HepG2 (cell line): Measurements from ENCODE around the gene MEF2A. TPM values are rescaled to one million over a fixed set of nuclear protein-coding genes. Genes with fewer than 3 reads are reported as not detected.

Experiments
- ATM ChIP-seq: fragments of 450-650 bp; IDR thresholded peaks from 2 replicates; pipeline ENCODE4 v1.7.1; 2017; ENCODE audit warnings: mild to moderate bottlenecking, borderline replicate concordance
- CAMTA2 ChIP-seq: sonication (generic); formaldehyde crosslinking; IDR thresholded peaks from 2 replicates; pipeline ENCODE4 v1.4.0; 2020; ENCODE audit warnings: mild to moderate bottlenecking, missing genetic modification reagents, borderline replicate concordance
- CEBPB ChIP-seq: IDR thresholded peaks from 2 replicates; pipeline ENCODE4 v1.6.1; 2011; ENCODE audit warnings: low read depth, low read length, improper control_type of control experiment, borderline replicate concordance
- CENPX ChIP-seq: sonication (generic); formaldehyde crosslinking; IDR thresholded peaks from 2 replicates; pipeline ENCODE4 v1.9.0; 2021; ENCODE audit warnings: mild to moderate bottlenecking, missing genetic modification reagents, moderate library complexity
- CREM ChIP-seq, 2 experiments: sonication (generic) in 1 of 2; formaldehyde crosslinking in 1 of 2; IDR thresholded peaks; 2 replicates each; pipeline versions ENCODE4 v1.4.0 to v1.6.1; 2016 to 2020; ENCODE audit warnings: antibody characterized with exemption in 1 of 2, mild to moderate bottlenecking in 1 of 2, missing genetic modification reagents in 1 of 2
- FOSL1 ChIP-seq: sonication (generic); formaldehyde crosslinking; IDR thresholded peaks from 2 replicates; pipeline ENCODE4 v1.9.0; 2021; ENCODE audit warnings: missing genetic modification reagents, borderline replicate concordance
- FOXA3 ChIP-seq: IDR thresholded peaks from 2 replicates; pipeline ENCODE4 v1.6.1; 2016; ENCODE audit warnings: missing genetic modification reagents, missing compliant biosample characterization
- GTF2F1 ChIP-seq: fragments of 150-350 bp; IDR thresholded peaks from 2 replicates; pipeline ENCODE4 v1.6.1; 2014; ENCODE audit warnings: low read length
- HNRNPL ChIP-seq: fragments of 200-400 bp; formaldehyde crosslinking; IDR thresholded peaks from 2 replicates; pipeline ENCODE4 v1.6.1; 2017; ENCODE audit warnings: mild to moderate bottlenecking, low read depth, low read length
- IRF2 ChIP-seq: IDR thresholded peaks from 2 replicates; pipeline ENCODE4 v1.6.1; 2018; ENCODE audit warnings: missing genetic modification reagents, missing compliant biosample characterization
- MAFF ChIP-seq: IDR thresholded peaks from 2 replicates; pipeline ENCODE4 v1.6.1; 2011; ENCODE audit warnings: low read depth, low read length, improper control_type of control experiment
- MATR3 ChIP-seq: sonication (generic); formaldehyde crosslinking; IDR thresholded peaks from 2 replicates; pipeline ENCODE4 v1.4.0; 2020; ENCODE audit warnings: missing genetic modification reagents
- NCOA2 ChIP-seq: sonication (generic); formaldehyde crosslinking; IDR thresholded peaks from 2 replicates; pipeline ENCODE4 v1.8.0; 2022; ENCODE audit warnings: inconsistent platforms
- THAP11 ChIP-seq: IDR thresholded peaks from 2 replicates; pipeline ENCODE4 v1.6.1; 2016; ENCODE audit warnings: missing biosample characterization, missing genetic modification reagents
- ZBTB7A ChIP-seq: sonication (generic); formaldehyde crosslinking; IDR thresholded peaks from 2 replicates; pipeline ENCODE4 v1.8.0; 2022; ENCODE audit warnings: mild to moderate bottlenecking, missing genetic modification reagents
- ZFP41 ChIP-seq: sonication (generic); formaldehyde crosslinking; IDR thresholded peaks from 2 replicates; pipeline ENCODE4 v1.4.0; 2020; ENCODE audit warnings: mild to moderate bottlenecking, missing genetic modification reagents, borderline replicate concordance
- ZKSCAN1 ChIP-seq: fragments of 150-350 bp; IDR thresholded peaks from 2 replicates; pipeline ENCODE4 v1.6.1; 2014; ENCODE audit warnings: low read length
- ZKSCAN5 ChIP-seq: sonication (generic); formaldehyde crosslinking; IDR thresholded peaks from 2 replicates; pipeline ENCODE4 v1.5.1; 2020; ENCODE audit warnings: mild to moderate bottlenecking, missing genetic modification reagents
- ZKSCAN8 ChIP-seq: IDR thresholded peaks from 2 replicates; pipeline ENCODE4 v1.6.1; 2016; ENCODE audit warnings: borderline replicate concordance, missing genetic modification reagents, missing compliant biosample characterization
- ZNF253 ChIP-seq: sonication (generic); formaldehyde crosslinking; IDR thresholded peaks from 2 replicates; pipeline ENCODE4 v1.8.0; 2022; ENCODE audit warnings: mild to moderate bottlenecking, missing genetic modification reagents, borderline replicate concordance
- ZNF30 ChIP-seq: sonication (generic); formaldehyde crosslinking; IDR thresholded peaks from 2 replicates; pipeline ENCODE4 v1.5.0; 2020; ENCODE audit warnings: mild to moderate bottlenecking, missing genetic modification reagents
- ZNF367 ChIP-seq: sonication (generic); formaldehyde crosslinking; IDR thresholded peaks from 2 replicates; pipeline ENCODE4 v1.4.0; 2020; ENCODE audit warnings: missing genetic modification reagents, borderline replicate concordance
- ZNF431 ChIP-seq: sonication (generic); formaldehyde crosslinking; IDR thresholded peaks from 2 replicates; pipeline ENCODE4 v1.9.0; 2022; ENCODE audit warnings: missing genetic modification reagents, low read depth, mild to moderate bottlenecking, borderline replicate concordance
- ZNF557 ChIP-seq: sonication (generic); formaldehyde crosslinking; IDR thresholded peaks from 2 replicates; pipeline ENCODE4 v1.4.0; 2020; ENCODE audit warnings: missing genetic modification reagents
- ZNF737 ChIP-seq: sonication (generic); formaldehyde crosslinking; IDR thresholded peaks from 2 replicates; pipeline ENCODE4 v1.5.0; 2020; ENCODE audit warnings: missing genetic modification reagents, mild to moderate bottlenecking, borderline replicate concordance
- ZNF780A ChIP-seq: sonication (generic); formaldehyde crosslinking; IDR thresholded peaks from 2 replicates; pipeline ENCODE4 v1.8.0; 2022; ENCODE audit warnings: mild to moderate bottlenecking, missing genetic modification reagents, moderate library complexity
- ZSCAN31 ChIP-seq: sonication (generic); formaldehyde crosslinking; IDR thresholded peaks from 2 replicates; pipeline ENCODE4 v1.5.0; 2020; ENCODE audit warnings: low read depth, mild to moderate bottlenecking, missing genetic modification reagents
- polyA plus RNA-seq, 8 experiments: library from polyadenylated mRNA; depleted of rRNA in 3 of 8; stranded (reverse) in 7 of 8; unstranded in 1 of 8; fragments of >200 nt; fragmentation: Illumina TruSeq in 4 of 8; extraction: Trizol in 4 of 8; gene quantifications; 2 replicates each; pipeline versions ENCODE4 v1.2.1 to v1.2.3, GENCODE V29; 2011 to 2016; ENCODE audit warnings: low read depth in 4 of 8, missing spikeins in 1 of 8, mixed read lengths in 1 of 8; ENCODE audit not compliant: insufficient read depth in 1 of 8
- total RNA-seq, 5 experiments: library from RNA; depleted of rRNA; stranded (reverse); fragments of >200 nt; fragmentation: Illumina TruSeq; extraction: Trizol; gene quantifications; 2 replicates each; pipeline ENCODE4 v1.2.3, GENCODE V29; 2016; ENCODE audit warnings: low read depth in 1 of 5
- TF ChIP-seq, protein P1 (sequence below): sonication (generic); formaldehyde crosslinking; IDR thresholded peaks from 2 replicates; pipeline ENCODE4 v1.5.0; 2020; ENCODE audit warnings: missing genetic modification reagents, mild to moderate bottlenecking, borderline replicate concordance
- TF ChIP-seq, protein P2 (sequence below): sonication (generic); formaldehyde crosslinking; IDR thresholded peaks from 2 replicates; pipeline ENCODE4 v1.4.0; 2020; ENCODE audit warnings: mild to moderate bottlenecking, missing genetic modification reagents
- TF ChIP-seq, protein P3 (sequence below): sonication (generic); formaldehyde crosslinking; IDR thresholded peaks from 2 replicates; pipeline ENCODE4 v1.4.0; 2020; ENCODE audit warnings: mild to moderate bottlenecking, missing genetic modification reagents
- TF ChIP-seq, protein P4 (sequence below): sonication (generic); formaldehyde crosslinking; IDR thresholded peaks from 2 replicates; pipeline ENCODE4 v1.8.0; 2022; ENCODE audit warnings: mild to moderate bottlenecking, missing genetic modification reagents, moderate library complexity

The MEF2A gene
- total and polyA plus RNA-seq, 2 of the 13 experiments (the other 11 are each of a cell fraction or from before 2014, with no cell fraction given), result 15.2 to 24.4 TPM

DNA sequence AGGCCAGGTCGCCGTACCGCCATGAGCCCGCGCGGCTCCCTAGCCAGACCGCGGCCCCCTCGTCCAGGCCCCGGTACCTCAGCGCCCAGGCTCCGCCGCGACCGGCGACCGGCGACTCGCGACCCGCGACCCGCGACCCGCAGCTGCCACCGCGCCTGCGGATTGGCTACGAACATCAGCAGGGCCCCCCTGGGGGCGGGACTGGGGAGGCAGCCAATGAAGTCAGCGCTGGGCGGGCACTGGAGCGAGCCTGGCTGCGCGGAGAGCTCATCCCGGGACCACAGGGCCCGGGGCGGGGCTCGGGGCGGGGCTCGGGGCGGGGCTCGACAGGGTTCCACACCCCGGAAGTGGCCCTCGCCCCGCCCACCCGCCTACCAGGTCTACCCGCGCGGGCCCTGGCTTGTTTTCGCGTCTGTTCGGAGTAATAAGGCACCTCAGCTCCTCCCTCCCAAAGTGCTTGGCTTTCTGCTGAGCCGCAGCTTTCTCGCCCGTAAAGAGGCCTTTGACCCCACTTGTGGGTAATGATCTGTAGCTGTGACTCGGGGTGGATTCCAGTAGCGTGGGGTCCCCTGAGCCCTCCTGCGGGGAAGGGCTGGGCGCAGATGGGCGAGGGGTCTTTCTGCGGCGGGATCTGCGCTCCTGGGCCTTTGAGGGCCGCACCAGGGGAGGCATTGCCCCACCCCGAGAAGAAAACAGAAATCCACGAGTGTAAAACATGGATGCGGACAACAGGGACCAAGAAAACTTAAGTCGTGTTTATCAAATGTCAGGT is 167.7 kb downstream of the MEF2A start, which contains the start of gene LYSMD4 (continued):
- TF ChIP-seq ZNF431 (CRISPR knock-in tag), result no peak
- no peak for TF ChIP-seq ZKSCAN8
- no peak for TF ChIP-seq ZNF780A (CRISPR knock-in tag)
- no peak for TF ChIP-seq ZNF737 (CRISPR knock-in tag)
- TF ChIP-seq NCOA2 (CRISPR knock-in tag), result no peak
- no peak for TF ChIP-seq ZFP41 (CRISPR knock-in tag)
- 0 out of 2 replicates have a peak, but pooled peaks have one; percentile 20 for TF ChIP-seq MAFF
- no peak for TF ChIP-seq ZSCAN31 (CRISPR knock-in tag)
- no peak for TF ChIP-seq ZNF30 (CRISPR knock-in tag)
- TF ChIP-seq GTF2F1, result no peak
- peak; percentile 49 for TF ChIP-seq THAP11 (CRISPR knock-in tag)
- TF ChIP-seq, protein P1, sequence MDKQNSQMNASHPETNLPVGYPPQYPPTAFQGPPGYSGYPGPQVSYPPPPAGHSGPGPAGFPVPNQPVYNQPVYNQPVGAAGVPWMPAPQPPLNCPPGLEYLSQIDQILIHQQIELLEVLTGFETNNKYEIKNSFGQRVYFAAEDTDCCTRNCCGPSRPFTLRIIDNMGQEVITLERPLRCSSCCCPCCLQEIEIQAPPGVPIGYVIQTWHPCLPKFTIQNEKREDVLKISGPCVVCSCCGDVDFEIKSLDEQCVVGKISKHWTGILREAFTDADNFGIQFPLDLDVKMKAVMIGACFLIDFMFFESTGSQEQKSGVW (CRISPR knock-in tag), result no peak
- TF ChIP-seq CREM (IDR thresholded peaks at IDR 0.05), result no peak
- TF ChIP-seq CREM (CRISPR knock-in tag; IDR thresholded peaks at IDR 0.05), result no peak
- no peak for TF ChIP-seq ZNF557 (CRISPR knock-in tag)
- no peak for TF ChIP-seq HNRNPL
- TF ChIP-seq, protein P2, sequence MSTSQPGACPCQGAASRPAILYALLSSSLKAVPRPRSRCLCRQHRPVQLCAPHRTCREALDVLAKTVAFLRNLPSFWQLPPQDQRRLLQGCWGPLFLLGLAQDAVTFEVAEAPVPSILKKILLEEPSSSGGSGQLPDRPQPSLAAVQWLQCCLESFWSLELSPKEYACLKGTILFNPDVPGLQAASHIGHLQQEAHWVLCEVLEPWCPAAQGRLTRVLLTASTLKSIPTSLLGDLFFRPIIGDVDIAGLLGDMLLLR, result no peak
- TF ChIP-seq FOSL1, result no peak
- TF ChIP-seq CAMTA2, result no peak
- no peak for TF ChIP-seq IRF2 (CRISPR knock-in tag)
- TF ChIP-seq MATR3 (CRISPR knock-in tag), result no peak
- peak; percentile 76; the same call in 1 of the 2 replicates for TF ChIP-seq ZBTB7A (CRISPR knock-in tag)
- no peak for TF ChIP-seq ATM
- TF ChIP-seq ZNF367 (CRISPR knock-in tag), result no peak
- no peak for TF ChIP-seq ZNF253 (CRISPR knock-in tag)
- TF ChIP-seq FOXA3 (CRISPR knock-in tag), result no peak; the same call in 1 of the 2 replicates
- TF ChIP-seq, protein P3, sequence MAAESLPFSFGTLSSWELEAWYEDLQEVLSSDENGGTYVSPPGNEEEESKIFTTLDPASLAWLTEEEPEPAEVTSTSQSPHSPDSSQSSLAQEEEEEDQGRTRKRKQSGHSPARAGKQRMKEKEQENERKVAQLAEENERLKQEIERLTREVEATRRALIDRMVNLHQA, result no peak
- no peak for TF ChIP-seq CENPX
- no peak for TF ChIP-seq CEBPB
- no peak for TF ChIP-seq ZKSCAN1
- no peak for TF ChIP-seq ZKSCAN5 (CRISPR knock-in tag)
- TF ChIP-seq, protein P4, sequence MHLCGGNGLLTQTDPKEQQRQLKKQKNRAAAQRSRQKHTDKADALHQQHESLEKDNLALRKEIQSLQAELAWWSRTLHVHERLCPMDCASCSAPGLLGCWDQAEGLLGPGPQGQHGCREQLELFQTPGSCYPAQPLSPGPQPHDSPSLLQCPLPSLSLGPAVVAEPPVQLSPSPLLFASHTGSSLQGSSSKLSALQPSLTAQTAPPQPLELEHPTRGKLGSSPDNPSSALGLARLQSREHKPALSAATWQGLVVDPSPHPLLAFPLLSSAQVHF (CRISPR knock-in tag), result no peak
